WI38 (cell line): ENCODE measurements around the gene RRP1B.
A peak's percentile ranks its signal among the peaks of the same experiment; 100 is the strongest.

Experiments used
- H3K4me3 ChIP-seq: 2 replicates; pipeline ENCODE4 v1.5.1; 2011; ENCODE audit warnings: low read depth, mild to moderate bottlenecking, control low read depth, low read length
- TF ChIP-seq, protein P1 (sequence below): IDR thresholded peaks from 2 replicates; pipeline ENCODE4 v1.5.1; 2012; ENCODE audit warnings: low read depth, mild to moderate bottlenecking, control low read depth, low read length

RRP1B gene

DNA sequence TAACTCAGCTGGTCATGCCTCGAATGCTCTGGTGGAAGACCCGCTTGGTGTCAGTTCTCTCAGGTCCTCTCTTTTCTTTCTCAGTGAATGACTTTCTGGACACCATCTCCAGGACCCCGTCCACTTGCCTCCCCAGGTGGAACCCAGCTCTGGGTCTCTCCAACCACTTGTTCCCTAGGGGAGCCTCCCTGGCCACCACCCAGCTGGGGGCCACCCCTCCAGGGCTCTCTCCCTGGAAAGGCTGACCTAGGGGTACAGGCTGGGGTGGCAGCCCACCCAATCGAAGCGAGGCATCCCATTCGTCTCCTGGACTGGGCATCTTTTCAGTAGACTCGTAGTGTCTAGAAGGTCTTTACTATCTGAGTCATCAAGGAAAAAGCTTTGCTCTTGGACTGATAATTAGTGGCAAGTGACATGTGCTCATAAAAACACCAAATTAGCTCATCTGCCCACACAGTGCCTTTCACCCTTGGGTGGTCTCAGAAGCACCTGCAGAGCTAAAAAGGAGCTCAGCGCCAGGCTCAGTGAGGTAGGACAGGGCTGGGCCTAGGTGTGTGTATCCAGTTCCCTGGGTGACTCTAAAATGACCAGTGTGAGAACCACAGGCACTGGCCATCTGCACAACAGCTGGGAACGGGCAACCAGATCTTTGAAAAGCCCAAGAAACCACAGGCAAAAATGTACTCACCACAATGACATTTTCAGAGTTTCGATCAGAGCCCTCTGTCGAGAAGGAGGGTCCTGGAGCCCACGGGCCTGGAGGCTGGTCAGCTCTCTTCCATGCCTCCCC, 57.2 kb downstream of the RRP1B start:
- TF ChIP-seq, protein P1, sequence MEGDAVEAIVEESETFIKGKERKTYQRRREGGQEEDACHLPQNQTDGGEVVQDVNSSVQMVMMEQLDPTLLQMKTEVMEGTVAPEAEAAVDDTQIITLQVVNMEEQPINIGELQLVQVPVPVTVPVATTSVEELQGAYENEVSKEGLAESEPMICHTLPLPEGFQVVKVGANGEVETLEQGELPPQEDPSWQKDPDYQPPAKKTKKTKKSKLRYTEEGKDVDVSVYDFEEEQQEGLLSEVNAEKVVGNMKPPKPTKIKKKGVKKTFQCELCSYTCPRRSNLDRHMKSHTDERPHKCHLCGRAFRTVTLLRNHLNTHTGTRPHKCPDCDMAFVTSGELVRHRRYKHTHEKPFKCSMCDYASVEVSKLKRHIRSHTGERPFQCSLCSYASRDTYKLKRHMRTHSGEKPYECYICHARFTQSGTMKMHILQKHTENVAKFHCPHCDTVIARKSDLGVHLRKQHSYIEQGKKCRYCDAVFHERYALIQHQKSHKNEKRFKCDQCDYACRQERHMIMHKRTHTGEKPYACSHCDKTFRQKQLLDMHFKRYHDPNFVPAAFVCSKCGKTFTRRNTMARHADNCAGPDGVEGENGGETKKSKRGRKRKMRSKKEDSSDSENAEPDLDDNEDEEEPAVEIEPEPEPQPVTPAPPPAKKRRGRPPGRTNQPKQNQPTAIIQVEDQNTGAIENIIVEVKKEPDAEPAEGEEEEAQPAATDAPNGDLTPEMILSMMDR, result no peak
- H3K4me3 ChIP-seq, result no peak overlapping the region

DNA sequence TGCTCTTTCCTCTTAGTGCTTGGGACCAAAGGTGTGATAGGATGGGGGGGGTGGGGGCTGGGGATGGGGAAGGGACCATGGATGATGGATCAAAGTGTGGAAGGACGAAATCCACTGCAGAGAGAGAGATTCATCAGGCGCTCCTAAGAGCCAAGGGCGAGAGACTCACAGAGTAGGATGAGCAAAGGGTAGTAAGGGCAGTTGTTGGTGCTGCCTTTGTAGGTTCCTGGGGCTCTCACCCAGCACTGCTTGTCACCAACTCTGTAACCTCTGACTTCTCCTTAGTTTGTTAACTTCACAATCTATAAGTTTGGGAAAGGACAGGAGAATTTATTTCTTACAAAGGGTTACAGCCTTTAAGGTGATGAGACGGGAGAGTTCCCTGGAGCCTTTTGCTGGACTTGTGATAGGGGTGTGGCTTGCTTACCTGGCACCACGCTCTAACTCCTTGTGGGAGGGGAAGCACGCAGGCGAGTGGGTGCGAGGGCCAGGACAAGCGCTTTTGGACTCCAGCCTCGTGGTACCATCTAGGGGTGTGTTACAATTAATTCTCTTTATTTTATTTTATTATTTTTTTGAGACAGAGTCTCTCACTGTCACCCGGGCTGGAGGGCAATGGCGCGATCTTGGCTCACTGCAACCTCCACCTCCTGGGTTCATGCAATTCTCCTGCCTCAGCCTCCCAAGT, 58.0 kb downstream of the RRP1B start:
- no peak overlapping the region for H3K4me3 ChIP-seq

DNA sequence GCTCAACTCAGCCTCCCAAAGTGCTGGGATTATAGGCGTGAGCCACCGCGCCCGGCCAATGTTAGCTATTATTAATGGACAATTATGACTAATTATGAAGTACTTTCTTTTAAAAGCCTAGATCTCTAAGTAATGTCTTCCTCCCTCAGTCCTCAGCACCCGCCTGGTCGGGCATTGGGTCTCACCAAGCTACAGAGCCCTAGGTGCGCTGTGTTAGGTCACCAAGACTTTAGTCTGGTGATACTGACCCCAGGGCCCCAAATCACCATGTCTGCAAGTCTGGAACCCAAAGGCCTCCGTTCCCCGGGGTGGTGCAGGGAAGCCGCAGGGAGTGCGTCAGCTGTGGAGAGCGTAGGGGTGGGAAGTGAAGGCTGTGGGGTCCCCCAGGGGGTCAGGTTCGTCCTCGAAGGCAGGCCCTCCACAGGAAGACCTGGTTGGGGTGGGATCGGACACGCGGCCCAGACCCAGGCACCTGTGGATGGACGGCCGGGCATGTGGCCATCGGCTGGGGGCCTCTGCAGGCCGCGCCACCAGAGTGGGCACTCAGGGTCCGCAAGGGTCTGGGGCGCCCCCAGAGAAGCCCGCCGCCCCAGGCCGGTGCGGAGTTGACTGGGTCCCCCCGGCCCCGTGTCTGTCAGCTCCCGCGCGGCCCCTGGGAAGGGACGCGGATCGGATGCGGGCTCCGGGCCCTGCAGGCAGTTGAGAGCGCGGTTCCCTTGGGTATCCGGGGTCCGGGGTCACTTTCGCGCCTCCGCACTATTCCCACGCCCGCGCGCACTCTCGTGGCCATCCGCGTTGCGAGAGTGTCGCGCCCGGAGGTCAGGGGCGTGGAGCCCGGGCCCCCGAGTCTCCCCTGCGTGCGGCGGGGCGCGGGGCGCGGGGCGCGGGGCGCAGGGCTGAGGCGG, 58.9 kb downstream of the RRP1B start:
- H3K4me3 ChIP-seq, result peak overlapping the region; percentile 87
- TF ChIP-seq, protein P1, result no peak

More for the DNA sequence above, 58.0 kb downstream of the RRP1B start:
- TF ChIP-seq, protein P1, result no peak

DNA sequence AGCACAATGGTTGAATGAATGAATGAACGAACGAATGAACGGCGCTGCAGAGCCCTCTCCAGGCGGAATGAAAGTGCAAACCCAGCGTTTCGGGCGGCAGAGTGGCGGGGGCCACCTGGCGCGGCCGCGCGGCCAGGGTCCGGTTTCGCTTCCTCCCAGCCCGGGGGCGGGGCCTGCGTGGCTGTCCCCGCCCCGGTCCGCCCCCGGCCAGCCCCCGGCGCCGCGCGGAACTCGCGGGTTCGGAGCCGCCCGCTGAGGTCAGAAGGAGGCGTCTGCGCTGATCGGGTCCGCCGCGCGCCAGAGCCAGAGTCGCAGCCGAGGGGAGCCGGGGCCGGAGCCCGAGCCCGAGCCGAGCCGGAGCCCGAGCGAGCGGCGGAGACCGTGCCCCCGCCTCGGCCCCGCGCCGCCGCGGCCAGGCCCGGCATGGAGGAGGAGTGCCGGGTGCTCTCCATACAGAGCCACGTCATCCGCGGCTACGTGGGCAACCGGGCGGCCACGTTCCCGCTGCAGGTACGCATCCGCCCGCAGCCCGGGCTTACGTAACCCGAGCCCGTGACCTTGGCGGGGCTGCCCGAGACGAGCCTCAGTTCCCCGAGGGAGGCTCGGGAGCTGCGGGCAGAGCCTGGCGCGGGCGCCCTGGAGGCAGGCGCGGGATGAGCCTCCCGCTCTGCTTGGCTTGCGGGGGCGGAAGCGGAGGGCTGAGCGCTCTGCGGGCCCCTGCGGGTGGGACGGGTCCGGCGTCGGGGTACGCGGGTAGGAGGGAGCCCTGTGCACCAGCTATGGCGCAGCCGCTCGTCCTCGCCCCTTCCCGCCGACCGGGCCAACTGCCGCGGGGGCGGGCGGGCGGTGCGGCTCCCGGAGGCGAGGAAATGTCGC, 59.8 kb downstream of the RRP1B start, which contains the start of gene PDXK:
PDXK (plus strand) TSS at position 258 of the 876 bp plus-strand sequence; CDS start at position 424, 166 bp downstream.
- H3K4me3 ChIP-seq, result peak within 1 kb of the TSS; percentile 87
- TF ChIP-seq, protein P1, result no peak

DNA sequence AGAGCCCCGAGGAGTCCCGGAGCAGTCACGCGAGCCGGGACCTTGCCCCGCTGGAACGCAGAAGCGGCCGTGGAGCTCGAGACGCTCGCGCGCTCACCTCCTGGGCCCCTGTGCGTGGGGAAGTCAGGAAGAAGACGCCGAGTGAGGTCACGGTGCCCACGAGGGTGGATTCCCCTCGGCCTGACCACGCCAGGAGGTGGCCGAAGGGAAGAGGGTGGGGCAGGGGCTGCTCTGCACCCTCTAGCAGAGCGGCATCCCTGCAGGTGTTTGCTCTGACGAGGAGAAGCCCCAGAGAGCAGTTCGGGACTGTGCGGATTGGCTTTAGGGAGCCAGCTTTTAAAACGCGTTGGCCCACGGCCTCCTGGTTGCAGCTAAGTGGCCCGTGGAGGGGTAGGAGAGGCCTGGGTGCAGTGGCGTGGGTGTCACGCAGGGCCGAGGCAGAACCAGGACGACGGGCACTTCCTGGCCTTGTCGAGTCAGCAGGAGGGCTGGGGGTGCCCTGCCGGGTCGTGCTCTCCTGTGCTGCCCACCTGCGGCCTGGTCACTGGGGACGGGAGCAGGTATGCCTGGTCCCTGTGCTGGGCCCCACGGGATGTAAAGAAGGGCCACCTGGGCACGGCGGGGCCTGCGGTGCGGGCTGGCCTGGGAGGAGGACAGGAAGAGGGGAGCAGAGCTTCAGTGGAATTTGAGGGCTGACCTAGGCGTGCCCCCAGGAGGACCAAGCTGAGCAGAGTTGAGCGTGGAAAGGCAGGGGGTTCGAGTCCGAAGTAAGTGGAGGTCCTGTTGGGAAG, 60.6 kb downstream of the RRP1B start:
- peak overlapping the region; percentile 87 for H3K4me3 ChIP-seq
- TF ChIP-seq, protein P1, result no peak
